ENCODE measurements around the gene CELF1.
A peak's percentile ranks its signal among the peaks of the same experiment; 100 is the strongest.
"Not testable (repeated sequence)": the region's sequence is repeated elsewhere in the genome, so short reads cannot be mapped to it uniquely, and the experiment has no call there.

Gene CELF1

DNA sequence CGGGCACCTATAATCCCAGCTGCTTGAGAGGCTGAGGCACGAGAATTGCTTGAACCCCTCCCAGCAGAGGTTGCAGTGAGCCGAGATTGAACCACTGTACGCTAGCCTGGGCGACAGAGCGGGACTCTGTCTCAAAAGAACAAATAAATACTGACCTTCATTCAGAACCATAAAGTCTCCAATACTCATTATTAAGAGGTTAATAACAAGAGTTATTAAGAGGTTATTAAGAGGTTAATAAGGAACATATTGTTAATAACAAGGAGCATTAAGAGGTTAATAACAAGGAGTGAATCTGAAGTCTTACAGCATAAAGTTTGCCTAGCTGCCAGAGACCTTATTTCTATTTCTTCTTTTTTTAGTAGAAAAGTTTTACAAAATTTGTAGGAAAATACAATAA, 7.6 kb downstream of the CELF1 start:
- no peak for DNase-seq (ENCODE audit: low read depth, low spot score)
- H3K27ac ChIP-seq = no peak overlapping the region

DNA sequence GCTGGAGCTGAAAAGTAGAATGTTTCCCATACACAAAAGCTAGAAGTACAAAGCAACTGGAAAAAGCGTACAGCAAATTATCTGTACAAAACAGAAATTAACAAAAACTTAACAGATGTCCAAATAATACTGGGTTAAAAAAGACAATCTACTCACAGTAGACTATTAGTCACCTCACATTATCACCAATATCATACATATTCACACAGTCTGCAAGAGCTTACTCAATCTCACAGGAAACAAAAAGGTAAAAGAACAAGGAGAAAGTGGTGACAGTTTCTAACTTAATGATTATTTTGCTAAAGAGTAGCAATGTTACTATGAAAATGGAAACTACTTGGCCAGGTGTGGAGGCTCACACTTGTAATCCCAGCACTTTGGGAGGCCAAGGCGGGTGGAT, 11.9 kb downstream of the CELF1 start:
- no peak for DNase-seq (ENCODE audit: low read depth, low spot score)
- peak overlapping the region; percentile 95 for H3K27ac ChIP-seq

DNA sequence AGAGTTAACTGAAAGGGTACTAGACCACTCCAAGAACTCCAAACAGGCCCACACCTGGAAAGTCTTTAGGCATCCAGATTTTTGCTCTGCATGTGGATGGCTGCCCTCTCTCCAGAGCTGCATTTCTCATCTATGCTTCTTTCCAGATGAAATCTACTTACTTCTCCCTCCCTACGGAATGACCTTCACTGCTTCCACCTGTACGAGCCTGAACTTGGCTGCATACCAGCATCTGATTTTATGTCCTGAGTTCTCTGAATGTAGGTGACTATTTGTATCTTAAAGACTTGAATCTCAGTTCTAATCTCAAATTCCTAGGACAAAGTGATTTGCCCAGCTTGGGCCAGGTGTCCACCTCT, 13.3 kb downstream of the CELF1 start:
- DNase-seq (ENCODE audit: low read depth, low spot score) = no peak
- peak overlapping the region; percentile 95 for H3K27ac ChIP-seq

DNA sequence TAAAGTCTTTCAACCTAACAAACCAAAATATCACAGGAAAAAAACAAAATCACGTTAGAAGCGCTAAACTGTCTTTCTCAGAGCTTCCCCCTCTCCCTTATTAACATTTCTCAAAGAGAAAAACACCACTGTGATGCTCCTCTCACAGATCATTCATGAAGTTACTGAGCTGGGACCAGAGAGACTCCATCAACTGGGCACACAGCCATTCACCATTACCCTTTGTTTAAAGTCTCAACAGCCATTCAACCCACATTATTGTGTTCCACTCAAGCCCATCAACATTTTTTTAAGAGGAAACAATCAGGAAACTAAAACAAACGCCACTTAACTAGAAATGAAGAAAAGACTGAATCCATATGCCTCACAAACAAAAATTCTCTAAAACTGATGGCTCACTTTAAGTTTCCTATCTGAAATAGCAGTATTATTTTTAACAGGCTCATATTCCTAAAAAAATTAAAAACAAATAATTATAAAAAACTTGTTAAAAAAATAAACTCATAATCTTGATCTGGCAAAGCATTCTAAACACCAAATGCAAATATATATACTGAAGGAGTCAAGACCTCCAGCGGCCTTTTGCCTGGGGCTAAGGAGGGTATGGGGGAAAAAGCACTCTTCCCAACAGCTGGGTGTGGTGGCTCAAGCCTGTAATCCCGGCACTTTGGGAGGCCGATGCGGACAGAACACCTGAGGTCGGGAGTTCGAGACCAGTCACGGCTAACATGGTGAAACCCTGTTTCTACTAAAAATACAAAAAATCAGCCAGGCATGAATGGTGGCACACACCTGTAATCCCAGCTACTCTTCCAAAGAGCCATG, 14.0 kb downstream of the CELF1 start:
- H3K27ac ChIP-seq = peak overlapping the region; percentile 95
- DNase-seq (ENCODE audit: low read depth, low spot score) = no peak

DNA sequence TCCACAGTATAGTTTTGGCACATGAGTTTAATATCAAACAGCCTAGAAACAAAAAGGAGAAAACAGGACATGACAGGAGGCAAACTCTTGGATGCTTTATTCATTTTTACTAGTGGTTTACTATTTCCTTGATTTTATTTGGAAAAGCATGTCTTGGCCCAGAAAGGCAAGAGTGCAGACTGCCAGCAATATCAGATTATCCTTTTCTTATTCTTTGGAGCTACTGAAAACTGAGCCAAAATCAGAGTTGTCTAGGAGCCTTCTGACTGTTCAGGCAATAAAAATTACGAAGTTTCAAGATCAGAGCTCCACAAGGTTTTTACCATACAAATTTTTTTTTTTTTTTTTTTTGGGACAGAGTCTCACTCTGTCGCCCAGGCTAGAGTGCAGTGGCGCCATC, 16.0 kb downstream of the CELF1 start:
- H3K27ac ChIP-seq = no peak overlapping the region
- no peak for DNase-seq (ENCODE audit: low read depth, low spot score)

DNA sequence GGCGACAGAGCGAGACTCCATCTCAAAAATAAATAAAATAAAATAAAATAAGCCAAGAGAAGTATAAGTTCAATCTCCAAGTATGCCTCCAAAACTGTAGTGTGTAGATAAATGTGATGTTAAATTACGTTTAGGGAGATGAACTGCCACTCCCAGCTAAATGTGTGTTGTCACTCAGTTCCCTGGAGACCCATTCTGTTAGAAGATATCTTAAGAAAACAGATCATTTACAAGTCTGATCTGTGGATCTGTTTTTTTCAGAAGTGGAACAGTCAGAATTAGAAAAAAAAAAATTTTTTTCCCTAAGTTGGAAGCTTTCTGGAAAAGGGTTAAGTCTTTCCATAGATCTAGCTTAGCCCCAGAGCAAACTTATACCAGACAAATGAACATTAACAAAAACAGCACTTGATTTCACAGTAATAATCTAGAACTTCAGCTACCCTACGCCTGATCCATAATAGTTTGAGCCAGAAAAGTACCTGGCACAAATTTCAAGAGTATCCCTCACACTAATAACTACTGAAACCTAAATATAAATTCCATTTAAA, 18.2 kb downstream of the CELF1 start:
- DNase-seq (ENCODE audit: low read depth, low spot score) = no peak
- H3K27ac ChIP-seq = no peak overlapping the region

DNA sequence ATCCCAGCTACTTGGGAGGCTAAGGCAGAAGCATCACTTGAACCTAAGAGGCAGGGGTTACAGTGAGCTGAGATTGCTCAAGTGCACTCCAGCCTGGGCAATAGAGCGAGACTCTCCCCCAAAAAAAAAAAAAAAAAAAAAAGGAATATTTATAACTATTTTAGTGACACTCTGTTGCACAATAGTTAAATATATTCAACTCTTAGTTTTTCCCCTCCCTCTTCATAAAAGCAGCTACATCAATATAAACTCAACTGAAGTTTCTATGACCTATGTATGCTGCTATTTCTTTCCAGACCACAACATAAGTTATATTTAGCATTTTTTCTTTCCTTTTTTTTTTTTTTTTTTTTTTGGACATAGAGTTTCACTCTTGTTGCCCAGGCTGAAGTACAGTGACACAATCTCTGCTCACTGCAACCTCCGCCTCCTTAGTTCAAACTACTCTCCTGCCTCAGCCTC, 19.2 kb downstream of the CELF1 start:
- H3K27ac ChIP-seq = no peak overlapping the region
- no peak for DNase-seq (ENCODE audit: low read depth, low spot score)

DNA sequence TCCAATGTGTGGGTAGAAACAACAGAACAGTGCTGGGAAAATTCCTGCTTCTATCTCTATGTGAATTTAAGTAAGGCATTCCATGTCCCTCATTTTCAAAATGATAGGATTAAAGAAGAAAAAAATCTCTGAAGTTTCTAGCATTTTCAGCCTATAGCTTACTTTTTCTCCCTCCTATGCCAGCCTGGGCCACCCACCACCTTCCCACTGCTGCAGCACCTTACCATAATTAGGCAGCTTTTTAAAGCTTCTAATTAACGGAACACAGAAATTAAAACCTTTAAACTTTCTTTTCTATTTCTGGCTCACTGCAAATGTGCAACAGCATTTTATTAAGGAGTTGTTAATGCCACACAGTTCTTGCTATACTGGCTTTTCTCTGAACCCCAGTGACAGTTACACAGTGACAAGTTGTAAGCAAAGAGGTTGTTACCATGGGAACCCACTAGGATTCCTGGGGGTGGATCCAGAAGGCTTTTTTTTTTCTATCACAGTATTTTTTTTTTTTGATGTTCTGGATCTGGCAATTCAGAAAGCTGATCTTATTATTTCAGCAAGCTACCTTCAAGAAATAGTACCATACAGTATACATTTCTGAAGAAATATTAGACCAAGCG, 20.2 kb downstream of the CELF1 start:
- H3K27ac ChIP-seq = no peak overlapping the region

DNA sequence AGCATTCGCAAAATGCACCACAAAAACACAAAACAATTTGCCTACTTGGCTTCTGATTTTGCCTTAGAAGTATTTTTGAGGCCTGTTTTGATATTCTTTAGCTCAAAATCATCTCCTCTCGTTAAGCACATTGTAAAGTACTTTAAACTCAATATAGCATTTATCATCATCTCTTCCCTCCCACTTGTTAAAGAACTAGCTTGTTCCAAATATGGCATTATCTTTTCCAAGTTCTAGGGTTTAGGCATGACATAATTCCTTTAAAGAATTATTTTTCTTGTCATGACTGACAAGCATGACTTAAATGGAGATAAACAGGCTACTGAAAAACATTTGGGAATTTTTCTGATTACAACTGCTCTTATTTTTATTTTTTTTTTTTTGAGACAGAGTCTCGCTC, 21.3 kb downstream of the CELF1 start:
- H3K27ac ChIP-seq = no peak overlapping the region
- no peak for DNase-seq (ENCODE audit: low read depth, low spot score)

More for the DNA sequence above, 20.2 kb downstream of the CELF1 start:
- no peak for DNase-seq (ENCODE audit: low read depth, low spot score)

DNA sequence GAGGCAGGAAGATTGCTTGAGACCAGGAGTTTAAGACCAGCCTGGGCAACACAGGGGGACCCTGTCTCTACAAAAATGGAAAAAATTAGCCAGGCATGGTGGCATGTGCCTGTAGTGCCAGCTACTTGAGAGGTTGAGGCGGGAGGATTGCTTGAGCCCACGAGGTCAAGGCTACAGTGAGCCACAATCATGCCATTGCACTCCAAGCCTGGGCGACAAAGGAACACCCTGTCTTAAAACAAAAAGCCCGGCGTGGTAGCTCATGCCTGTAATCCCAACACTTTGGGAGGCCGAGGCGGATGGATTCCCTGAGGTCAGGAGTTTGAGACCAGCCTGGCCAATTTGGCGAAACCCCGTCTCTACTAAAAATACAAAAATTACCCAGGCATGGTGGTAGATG, 22.2 kb downstream of the CELF1 start:
- H3K27ac ChIP-seq; DNase-seq (ENCODE audit: low read depth, low spot score): not testable (repeated sequence)

DNA sequence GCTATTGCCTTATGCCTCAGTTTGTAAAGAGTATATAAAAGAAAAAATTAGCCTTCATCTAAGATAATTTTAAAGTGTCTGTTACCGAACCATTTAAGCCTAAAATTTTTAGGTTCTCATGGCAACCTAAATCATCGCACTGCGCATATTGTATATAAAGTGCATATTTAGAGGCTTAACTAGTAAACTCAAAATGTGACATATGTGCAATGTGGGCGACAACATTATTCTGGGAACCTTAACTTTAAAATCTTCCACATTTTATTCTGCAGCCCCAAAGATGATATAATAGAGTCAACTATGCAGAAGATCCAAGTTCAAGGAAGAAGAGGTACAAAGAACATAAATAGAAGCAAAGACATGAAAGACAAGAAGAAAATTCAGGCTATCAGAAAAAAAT, 23.0 kb downstream of the CELF1 start:
- no peak overlapping the region for H3K27ac ChIP-seq

DNA sequence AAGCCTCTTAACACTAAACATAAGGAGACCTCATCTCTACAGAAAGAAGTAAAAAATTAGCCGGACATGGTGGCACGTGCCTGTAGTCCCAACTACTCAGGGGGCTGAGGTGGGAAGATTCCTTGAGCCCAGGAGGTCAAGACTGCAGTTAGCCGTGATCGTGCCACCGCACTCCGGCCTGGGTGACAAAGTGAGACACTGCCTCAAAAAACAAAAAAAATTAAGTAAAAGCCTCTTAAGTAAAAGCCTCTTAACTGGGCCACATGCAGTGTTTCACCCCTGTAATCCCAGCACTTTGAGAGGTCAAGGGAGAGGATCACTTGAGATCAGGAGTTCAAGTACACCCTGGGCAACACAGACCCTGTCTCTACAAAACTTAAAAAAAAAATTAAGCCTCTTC, 25.7 kb downstream of the CELF1 start:
- no peak overlapping the region for H3K27ac ChIP-seq
- no peak for DNase-seq (ENCODE audit: low read depth, low spot score)

More for the DNA sequence above, 23.0 kb downstream of the CELF1 start:
- no peak for DNase-seq (ENCODE audit: low read depth, low spot score)

DNA sequence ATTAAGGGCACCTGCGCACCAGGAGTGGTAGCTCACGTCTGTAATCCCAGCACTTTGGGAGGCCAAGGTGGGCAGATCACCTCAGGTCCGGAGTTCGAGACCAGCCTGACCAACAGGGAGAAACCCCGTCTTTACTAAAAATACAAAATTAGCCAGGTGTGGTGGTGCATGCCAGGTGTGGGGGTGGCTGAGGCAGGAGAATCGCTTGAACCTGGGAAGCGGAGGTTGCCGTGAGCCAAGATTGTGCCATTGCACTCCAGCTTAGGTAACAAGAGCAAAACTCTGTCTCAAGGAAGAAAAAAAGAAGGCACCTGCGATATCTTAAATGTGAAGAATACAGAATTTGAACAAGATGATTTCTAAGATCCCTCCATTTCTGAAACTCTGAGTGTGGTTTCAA, 26.9 kb downstream of the CELF1 start:
- peak overlapping the region; percentile 78 for H3K27ac ChIP-seq
- DNase-seq (ENCODE audit: low read depth, low spot score) = not testable (repeated sequence)

DNA sequence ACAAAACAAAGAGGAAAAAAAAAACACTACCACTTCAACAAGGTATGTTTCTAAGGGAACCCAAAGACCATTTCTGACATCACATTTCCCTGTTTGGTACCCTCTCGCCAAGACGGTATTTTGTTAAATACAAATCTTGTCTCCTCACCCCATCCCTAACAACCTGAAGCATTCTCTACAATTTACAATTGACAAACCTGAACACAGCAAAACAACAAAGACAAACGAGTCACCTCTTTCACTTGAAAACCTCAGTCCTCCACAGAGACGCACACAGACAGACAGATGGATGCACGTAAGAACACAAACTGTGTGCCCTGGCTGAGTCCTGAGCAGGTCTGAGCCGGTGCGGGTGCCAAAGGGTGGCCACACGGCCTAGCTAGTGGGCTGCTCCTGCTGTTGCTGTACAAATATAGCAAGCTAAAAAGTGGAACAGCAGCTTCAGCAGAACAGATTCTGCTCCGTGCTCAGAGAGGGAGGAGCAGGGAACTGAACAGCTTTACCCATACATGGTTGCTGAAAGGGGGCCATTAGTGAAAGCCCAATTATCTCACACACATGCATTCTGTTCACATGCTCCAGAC, 28.5 kb downstream of the CELF1 start:
- peak overlapping the region; percentile 78 for H3K27ac ChIP-seq
- no peak for DNase-seq (ENCODE audit: low read depth, low spot score)

DNA sequence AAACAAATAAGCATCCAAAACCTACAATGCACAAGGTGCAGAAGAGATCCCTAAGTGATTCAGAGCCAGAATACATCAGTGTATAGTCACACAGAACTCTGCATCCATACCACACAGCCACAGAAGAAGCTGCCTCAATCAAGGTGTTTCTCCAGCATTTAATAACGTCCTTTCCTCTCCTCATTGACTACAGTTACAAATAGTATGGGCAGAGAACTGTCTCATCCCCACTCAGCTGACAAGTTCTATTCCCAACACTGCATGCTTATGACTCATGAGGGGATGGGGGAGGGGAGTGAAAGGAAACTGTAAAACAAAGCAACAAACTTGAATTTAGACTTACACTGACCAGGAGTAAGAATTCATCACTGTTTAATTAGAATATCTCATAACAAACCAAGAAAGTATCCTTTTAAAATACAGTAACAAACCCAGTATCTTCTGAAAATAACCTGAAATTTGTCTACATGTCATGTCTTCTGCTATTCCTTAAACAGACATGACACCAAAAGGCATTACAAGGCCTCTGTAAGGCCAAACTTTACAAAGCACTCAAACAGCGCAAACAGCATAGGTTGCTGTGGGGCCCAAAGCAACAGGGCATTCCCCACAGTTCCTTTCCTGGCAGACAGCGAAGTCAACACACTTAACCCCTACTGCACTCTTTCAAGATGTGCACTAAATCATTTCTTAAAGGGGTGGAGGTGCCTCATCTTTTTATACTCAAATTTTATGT, 29.3 kb downstream of the CELF1 start:
- peak overlapping the region; percentile 78 for H3K27ac ChIP-seq
- DNase-seq (ENCODE audit: low read depth, low spot score) = peak; percentile 18

DNA sequence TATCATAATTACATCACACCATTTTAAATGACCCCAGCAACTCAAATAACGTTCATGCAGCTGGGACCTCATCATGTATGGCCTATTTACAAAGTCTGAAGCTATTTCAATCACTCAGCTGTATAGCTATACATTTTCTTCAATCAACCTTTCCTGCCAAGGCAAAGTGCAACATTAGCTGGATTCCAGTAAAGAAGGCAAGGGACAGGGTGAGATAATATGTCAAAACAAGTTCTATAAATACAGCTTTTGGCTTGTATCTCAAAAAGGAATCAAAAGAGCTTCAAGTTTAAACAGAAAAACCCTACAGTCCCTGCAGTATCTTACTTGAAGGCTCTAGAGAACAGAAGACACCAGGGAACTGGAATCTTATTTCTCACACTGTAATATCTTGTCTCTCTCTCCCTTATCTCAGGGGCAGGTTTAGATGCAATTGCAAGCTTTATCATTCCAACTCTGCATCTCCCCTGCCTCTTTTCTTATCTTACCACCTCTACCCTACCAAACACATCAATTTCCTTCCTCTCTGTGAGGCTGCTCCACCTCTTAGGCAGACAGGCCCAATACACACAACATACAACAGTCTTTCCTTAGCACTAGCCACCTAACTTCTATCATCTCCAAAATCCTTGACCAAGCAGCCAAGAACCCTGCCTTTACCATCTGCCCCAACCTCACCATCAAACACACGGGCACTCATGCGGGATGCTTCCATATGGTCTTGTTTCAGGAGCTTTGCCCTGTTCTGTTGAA, 34.5 kb downstream of the CELF1 start:
- no peak for DNase-seq (ENCODE audit: low read depth, low spot score)
- peak overlapping the region; percentile 3 for H3K27ac ChIP-seq

DNA sequence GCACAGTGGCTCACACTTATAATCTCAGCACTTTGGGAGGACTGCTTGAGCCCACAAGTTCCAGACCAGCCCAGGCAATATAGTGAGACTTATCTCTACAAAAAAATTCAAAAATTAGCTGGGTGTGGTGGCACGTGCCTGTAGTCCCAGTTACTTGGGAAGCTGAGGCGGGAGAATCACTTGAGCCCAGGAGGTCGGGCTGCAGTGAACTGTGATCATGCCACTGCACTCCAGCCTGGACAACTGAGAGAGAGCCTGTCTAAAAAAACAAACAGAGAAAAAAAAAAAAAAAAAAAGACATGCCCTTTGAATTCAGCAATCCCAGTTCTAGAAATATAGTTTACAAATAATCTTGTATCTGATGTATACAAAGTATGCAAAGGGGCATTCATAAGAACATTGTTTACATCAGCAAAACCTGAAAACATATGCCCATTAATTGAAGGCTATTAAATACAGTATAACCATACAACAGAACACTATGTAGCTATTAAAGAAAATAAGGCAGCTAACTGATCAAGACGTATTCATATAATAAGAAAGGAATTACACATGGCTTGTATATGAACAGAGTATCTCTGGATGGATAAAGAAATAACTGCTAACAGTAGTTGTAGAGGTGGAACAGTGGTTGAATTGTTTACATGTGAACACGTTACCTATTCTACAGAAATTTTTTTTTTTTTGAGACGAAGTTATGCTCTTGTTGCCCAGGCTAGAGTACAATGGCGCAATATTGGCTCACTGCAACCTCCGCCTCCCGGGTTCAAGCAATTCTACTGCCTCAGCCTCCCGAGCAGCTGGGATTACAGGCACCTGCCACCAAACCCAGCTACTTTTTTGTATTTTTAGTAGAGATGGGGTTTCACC, 35.7 kb downstream of the CELF1 start:
- no peak for DNase-seq (ENCODE audit: low read depth, low spot score)
- H3K27ac ChIP-seq = peak overlapping the region; percentile 73

DNA sequence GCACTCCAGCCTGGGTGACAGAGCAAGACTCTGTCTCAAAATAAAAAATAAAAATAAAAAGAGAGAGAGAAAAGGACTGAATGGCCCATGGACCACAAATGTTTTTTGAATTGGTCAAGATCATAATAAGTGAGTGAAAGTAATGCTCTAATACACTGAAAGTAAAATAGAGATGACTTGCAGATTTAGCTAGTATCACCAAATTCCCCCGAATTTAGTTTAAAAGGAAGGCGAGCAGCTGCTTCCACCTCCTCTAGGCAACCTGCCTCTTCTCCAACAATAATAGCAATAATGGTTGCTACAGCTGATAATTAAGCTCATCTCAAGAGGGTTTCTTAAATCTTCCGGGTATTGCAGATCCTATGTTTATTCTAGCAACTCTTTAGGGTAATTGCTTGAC, 36.8 kb downstream of the CELF1 start:
- no peak for DNase-seq (ENCODE audit: low read depth, low spot score)
- H3K27ac ChIP-seq = peak overlapping the region; percentile 73
